ENCODE results near the gene TPSAB1.
"Not testable (repeated sequence)": the region's sequence is repeated elsewhere in the genome, so short reads cannot be mapped to it uniquely, and the experiment has no call there.

TPSAB1 gene

GRCh38 chr16:1196494-1196893, 44.0 kb upstream of the TPSAB1 start:
- no peak for TF ChIP-seq CTCF (IDR thresholded peaks at IDR 0.05; ENCODE audit: low read depth, low read length)
- H3K4me3 ChIP-seq (replicated peaks in 1 of 2; ENCODE audit: low read depth in 2 of 2, low read length in 2 of 2): no peak overlapping the region
- DNase-seq (ENCODE audit: low read depth in 2 of 2): no peak

DNA sequence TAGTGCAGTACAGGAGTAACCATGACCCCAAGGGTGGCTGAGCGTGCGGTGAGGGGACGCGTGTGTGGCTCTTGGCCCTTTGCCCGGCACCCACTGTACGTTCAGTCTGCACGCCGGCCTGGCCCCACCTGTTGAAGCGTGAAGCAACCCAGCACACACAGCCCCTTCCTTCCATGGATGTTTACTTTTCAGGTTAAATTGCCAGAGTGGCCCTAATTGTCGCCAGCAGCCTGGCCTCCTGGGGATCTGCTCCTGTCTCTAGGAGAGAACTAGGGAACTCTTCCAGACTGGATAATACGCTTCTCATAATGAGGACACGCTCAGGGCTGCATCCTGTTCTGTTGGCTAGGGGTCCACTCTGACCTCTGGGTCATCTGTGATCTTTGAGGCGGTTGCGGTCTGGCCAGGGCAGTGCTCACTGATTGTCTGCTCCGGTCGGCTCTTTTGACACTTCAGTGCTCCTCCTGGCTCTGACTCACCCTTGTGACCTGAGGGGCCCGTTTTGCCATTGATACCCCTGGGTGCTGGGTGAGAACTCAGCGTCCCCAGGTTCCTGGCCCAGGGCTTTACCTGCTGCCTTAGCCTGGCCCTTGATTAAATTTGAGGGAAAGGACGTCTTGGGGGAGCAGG, 43.2 kb upstream of the TPSAB1 start:
- no peak overlapping the region for H3K4me3 ChIP-seq (replicated peaks in 1 of 2; ENCODE audit: low read depth in 2 of 2, low read length in 2 of 2)
- TF ChIP-seq CTCF (IDR thresholded peaks at IDR 0.05; ENCODE audit: low read depth, low read length): no peak
- no peak for DNase-seq (ENCODE audit: low read depth in 2 of 2)

GRCh38 chr16:1198194-1198593, 42.3 kb upstream of the TPSAB1 start:
- H3K4me3 ChIP-seq (replicated peaks in 1 of 2; ENCODE audit: low read depth in 2 of 2, low read length in 2 of 2): no peak overlapping the region
- TF ChIP-seq CTCF (IDR thresholded peaks at IDR 0.05; ENCODE audit: low read depth, low read length): no peak
- DNase-seq (ENCODE audit: low read depth in 2 of 2): no peak

DNA sequence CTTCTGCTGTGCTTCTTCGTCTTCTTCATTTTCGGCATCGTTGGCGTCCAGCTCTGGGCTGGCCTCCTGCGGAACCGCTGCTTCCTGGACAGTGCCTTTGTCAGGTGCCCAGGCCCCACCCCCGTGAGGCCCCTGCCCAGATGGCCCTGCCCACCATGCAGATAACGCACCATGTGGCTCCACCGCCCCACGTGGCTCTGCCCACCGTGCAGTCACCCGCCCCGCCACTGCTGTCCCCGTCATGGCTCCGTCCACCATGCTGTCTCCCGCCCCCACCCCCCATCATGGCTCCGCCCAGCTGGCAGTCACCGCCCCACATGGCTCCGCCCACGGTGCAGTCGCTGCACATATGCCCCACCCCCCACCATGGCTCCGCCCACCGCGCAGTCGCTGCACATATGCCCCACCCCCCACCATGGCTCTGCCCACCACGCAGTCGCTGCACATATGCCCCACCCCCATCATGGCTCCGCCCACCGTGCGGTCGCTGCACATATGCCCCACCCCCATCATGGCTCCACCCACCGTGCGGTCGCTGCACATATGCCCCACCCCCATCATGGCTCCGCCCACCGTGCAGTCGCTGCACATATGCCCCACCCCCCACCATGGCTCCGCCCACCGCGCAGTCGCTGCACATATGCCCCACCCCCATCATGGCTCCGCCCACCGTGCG, 41.7 kb upstream of the TPSAB1 start:
- DNase-seq (ENCODE audit: low read depth in 2 of 2); H3K4me3 ChIP-seq (replicated peaks in 1 of 2; ENCODE audit: low read depth in 2 of 2, low read length in 2 of 2): not testable (repeated sequence)

GRCh38 chr16:1199347-1200013, 41.0 kb upstream of the TPSAB1 start:
- no peak for DNase-seq (ENCODE audit: low read depth in 2 of 2)
- TF ChIP-seq CTCF (IDR thresholded peaks at IDR 0.05; ENCODE audit: low read depth, low read length): no peak

GRCh38 chr16:1200014-1200627, 40.4 kb upstream of the TPSAB1 start:
- H3K4me3 ChIP-seq (replicated peaks in 1 of 2; ENCODE audit: low read depth in 2 of 2, low read length in 2 of 2): no peak overlapping the region
- no peak for TF ChIP-seq CTCF (IDR thresholded peaks at IDR 0.05; ENCODE audit: low read depth, low read length)
- DNase-seq (ENCODE audit: low read depth in 2 of 2): no peak

More at GRCh38 chr16:1199347-1200013, 41.0 kb upstream of the TPSAB1 start:
- H3K4me3 ChIP-seq (replicated peaks in 1 of 2; ENCODE audit: low read depth in 2 of 2, low read length in 2 of 2): no peak overlapping the region

DNA sequence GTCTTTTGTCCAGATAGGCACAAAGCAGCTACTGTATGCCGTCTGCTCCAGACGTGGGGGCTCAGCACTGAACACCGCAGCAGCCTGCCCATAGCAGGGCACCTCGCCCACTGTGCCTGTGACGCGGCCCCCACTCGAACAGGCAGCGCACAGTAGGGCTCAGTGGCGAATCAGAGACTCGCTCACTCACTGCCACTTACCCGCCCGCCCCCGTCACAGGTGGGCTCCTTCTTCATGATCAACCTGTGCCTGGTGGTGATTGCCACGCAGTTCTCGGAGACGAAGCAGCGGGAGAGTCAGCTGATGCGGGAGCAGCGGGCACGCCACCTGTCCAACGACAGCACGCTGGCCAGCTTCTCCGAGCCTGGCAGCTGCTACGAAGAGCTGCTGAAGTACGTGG, 39.1 kb upstream of the TPSAB1 start:
- H3K4me3 ChIP-seq (replicated peaks in 1 of 2; ENCODE audit: low read depth in 2 of 2, low read length in 2 of 2): no peak overlapping the region
- TF ChIP-seq CTCF (IDR thresholded peaks at IDR 0.05; ENCODE audit: low read depth, low read length): no peak
- DNase-seq (ENCODE audit: low read depth in 2 of 2): no peak
